ENCODE data around the gene FOXO6. TPM values are rescaled to one million over a fixed set of nuclear protein-coding genes. Genes with fewer than 3 reads are reported as not detected.

The FOXO6 gene
- total RNA-seq, result 2.0 TPM
- long read RNA-seq, partial matches to known transcripts, result 0 of 3 reads
- long read RNA-seq, other reads (novel, unspliced or antisense), result 3 of 3 reads

GRCh38 chr1:41360786-41361494 is at the start of gene FOXO6:
Gene FOXO6, plus strand, starts transcription at chr1:41361434.
- DNase-seq (ENCODE audit: low spot score), result peak; percentile 99
- intact Hi-C loops (cut with DNase I), result loop anchor here (2.0 kb wide), 1 partner anchor 26 kb away; no protein-coding TSS in a partner anchor

- intact Hi-C loops (cut with DNase I), result no loop called here
- no peak for DNase-seq (ENCODE audit: low spot score)
Measured at GRCh38 chr1:41312991-41313645, 48.1 kb upstream of the FOXO6 start.

- no peak for DNase-seq (ENCODE audit: low spot score)
- intact Hi-C loops (cut with DNase I), result no loop called here
Measured at GRCh38 chr1:41313661-41314131, 47.5 kb upstream of the FOXO6 start.

- no peak for DNase-seq (ENCODE audit: low spot score)
Measured at GRCh38 chr1:41314376-41315145, 46.7 kb upstream of the FOXO6 start.

GRCh38 chr1:41315146-41315822 is 46.0 kb upstream of the FOXO6 start:
- no peak for DNase-seq (ENCODE audit: low spot score)
- intact Hi-C loops (cut with DNase I), result no loop called here

More at GRCh38 chr1:41314376-41315145, 46.7 kb upstream of the FOXO6 start:
- intact Hi-C loops (cut with DNase I), result no loop called here

GRCh38 chr1:41315871-41316270 is 45.4 kb upstream of the FOXO6 start:
- intact Hi-C loops (cut with DNase I), result no loop called here
- DNase-seq (ENCODE audit: low spot score), result no peak

GRCh38 chr1:41317361-41317760 is 43.9 kb upstream of the FOXO6 start:
- intact Hi-C loops (cut with DNase I), result no loop called here
- no peak for DNase-seq (ENCODE audit: low spot score)

GRCh38 chr1:41318135-41318534 is 43.1 kb upstream of the FOXO6 start:
- no peak for DNase-seq (ENCODE audit: low spot score)
- intact Hi-C loops (cut with DNase I), result no loop called here

- intact Hi-C loops (cut with DNase I), result no loop called here
- no peak for DNase-seq (ENCODE audit: low spot score)
Measured at GRCh38 chr1:41319106-41319755, 42.0 kb upstream of the FOXO6 start.

GRCh38 chr1:41319807-41320711 is 41.2 kb upstream of the FOXO6 start:
- intact Hi-C loops (cut with DNase I), result loop anchor here (5.0 kb wide), 1 partner anchor 112 kb away; no protein-coding TSS in a partner anchor
- peak; percentile 82 for DNase-seq (ENCODE audit: low spot score)

GRCh38 chr1:41320895-41321676 is 40.1 kb upstream of the FOXO6 start:
- intact Hi-C loops (cut with DNase I), result loop anchor here (5.0 kb wide), 1 partner anchor 111 kb away; no protein-coding TSS in a partner anchor

GRCh38 chr1:41322101-41322661 is 39.1 kb upstream of the FOXO6 start:
- intact Hi-C loops (cut with DNase I), result loop anchor here (5.0 kb wide), 1 partner anchor 110 kb away; no protein-coding TSS in a partner anchor
- no peak for DNase-seq (ENCODE audit: low spot score)

More at GRCh38 chr1:41320895-41321676, 40.1 kb upstream of the FOXO6 start:
- no peak for DNase-seq (ENCODE audit: low spot score)

- intact Hi-C loops (cut with DNase I), result loop anchor here (5.0 kb wide), 1 partner anchor 109 kb away; no protein-coding TSS in a partner anchor
- no peak for DNase-seq (ENCODE audit: low spot score)
Measured at GRCh38 chr1:41322835-41323234, 38.4 kb upstream of the FOXO6 start.

GRCh38 chr1:41323243-41323642 is 38.0 kb upstream of the FOXO6 start:
- no peak for DNase-seq (ENCODE audit: low spot score)
- intact Hi-C loops (cut with DNase I), result loop anchor here (5.0 kb wide), 1 partner anchor 109 kb away; no protein-coding TSS in a partner anchor

- intact Hi-C loops (cut with DNase I), result loop anchor here (2.0 kb wide), 1 partner anchor 91 kb away; no protein-coding TSS in a partner anchor
Measured at GRCh38 chr1:41325801-41326200, 35.4 kb upstream of the FOXO6 start.

GRCh38 chr1:41327383-41327999 is 33.7 kb upstream of the FOXO6 start:
- intact Hi-C loops (cut with DNase I), result no loop called here
- no peak for DNase-seq (ENCODE audit: low spot score)

More at GRCh38 chr1:41325801-41326200, 35.4 kb upstream of the FOXO6 start:
- DNase-seq (ENCODE audit: low spot score), result no peak

All from cardiac septum (tissue), 1 donor.